Activated CD4-positive, alpha-beta T cell treated with anti-CD3 and anti-CD28 coated beads for 36 hours (primary cell): ENCODE results near the gene ADAMTS10. TPM values are rescaled to one million over a fixed set of nuclear protein-coding genes. Genes with fewer than 3 reads are reported as not detected.
A peak's percentile ranks its signal among the peaks of the same experiment; 100 is the strongest.
"Not testable (repeated sequence)": the region's sequence is repeated elsewhere in the genome, so short reads cannot be mapped to it uniquely, and the experiment has no call there.

Source experiments
- ATAC-seq: fragments of 200-7000 bp; cut with Tn5 transposase; one replicate; pipeline ENCODE4 v1.10.0; 2021; ENCODE audit warnings: mild to moderate bottlenecking, moderate library complexity
- CTCF ChIA-PET: fragments of 350-600 bp; sonication (Branson Sonifier 250); formaldehyde crosslinking; loops from one replicate; lab custom pipeline; 2021; ENCODE audit warnings: antibody characterized with exemption; lab: Charles Lee
- POLR2A ChIA-PET: fragments of 350-600 bp; sonication (Branson Sonifier 250); formaldehyde crosslinking; loops from one replicate; lab custom pipeline; 2021; ENCODE audit warnings: antibody characterized with exemption, inconsistent platforms; lab: Charles Lee
- DNase-seq: peaks from one replicate; pipeline ENCODE4 v3.0.0-alpha.2; 2020
- H3K27ac Mint-ChIP-seq: one replicate; pipeline ENCODE4 v1.8.0; 2021; ENCODE audit warnings: mixed read lengths
- H3K27me3 Mint-ChIP-seq: one replicate; pipeline ENCODE4 v1.8.0; 2021; ENCODE audit warnings: mixed read lengths
- H3K36me3 Mint-ChIP-seq: one replicate; pipeline ENCODE4 v1.8.0; 2021; ENCODE audit warnings: low read depth, mixed read lengths
- H3K4me1 Mint-ChIP-seq: one replicate; pipeline ENCODE4 v1.8.0; 2021; ENCODE audit warnings: mixed read lengths
- H3K4me3 Mint-ChIP-seq: one replicate; pipeline ENCODE4 v1.8.0; 2021; ENCODE audit warnings: mild to moderate bottlenecking, moderate library complexity, mixed read lengths
- H3K9me3 Mint-ChIP-seq: one replicate; pipeline ENCODE4 v1.8.0; 2021; ENCODE audit warnings: low read depth, mixed read lengths
- intact Hi-C, 2 experiments: fragments of 100-400 bp; cut with DNase I in 1 of 2; cut with micrococcal nuclease in 1 of 2; formaldehyde crosslinking; loops; one replicate each; pipeline versions ENCODE4 v1.14.2 to v1.15.1; 2022 to 2024; cut with DNase I, micrococcal nuclease
- total RNA-seq, 2 experiments: library from RNA; stranded (reverse); gene quantifications; one replicate each; pipeline ENCODE4 v1.2.3, GENCODE V29; 2021

Gene ADAMTS10
- total RNA-seq, 2 experiments from 2014 or later = 4.5 to 5.0 TPM

- CTCF ChIA-PET = interaction anchor here (0.5 to 6.7 kb wide), 12 partner anchors 7 to 253 kb away, joined by 3 to 41 read pairs (median 3); no protein-coding TSS in a partner anchor
- POLR2A ChIA-PET = no interaction called here
- Mint-ChIP-seq H3K27me3 (peaks cover 2% of the 10 kb centered on the region), H3K36me3 (no peaks in the 10 kb centered on the region), H3K27ac (peak overlapping the region; percentile 86), H3K4me1 (peaks cover 63% of the 10 kb centered on the region), H3K9me3 (no peaks in the 10 kb centered on the region), H3K4me3 (peak overlapping the region; percentile 77)
- peak; percentile 38 for DNase-seq
- intact Hi-C loops = loop anchor here in 1 of 2 experiments (5.0 kb wide), 2 partner anchors 59 to 164 kb away; partner anchors contain the start of gene MARCHF2
- ATAC-seq = peak; percentile 17
Observed at GRCh38 chr19:8576273-8576993, 34.1 kb downstream of the ADAMTS10 start.

- intact Hi-C loops = loop anchor here in 1 of 2 experiments (5.0 kb wide), 2 partner anchors 58 to 163 kb away; partner anchors contain the start of gene MARCHF2
Observed at GRCh38 chr19:8575467-8575997, 35.0 kb downstream of the ADAMTS10 start.

GRCh38 chr19:8574619-8574922 lies 35.9 kb downstream of the ADAMTS10 start:
- H3K27ac Mint-ChIP-seq = not testable (repeated sequence)
- H3K4me1 Mint-ChIP-seq = peaks cover 79% of the 10 kb centered on the region

More at GRCh38 chr19:8575467-8575997, 35.0 kb downstream of the ADAMTS10 start:
- peak overlapping the region; percentile 86 for H3K27ac Mint-ChIP-seq
- H3K4me1 Mint-ChIP-seq = peaks cover 72% of the 10 kb centered on the region
- H3K27me3 Mint-ChIP-seq = peaks cover 2% of the 10 kb centered on the region
- DNase-seq (peak; percentile 64), ATAC-seq (peak; percentile 55)
- ChIA-PET CTCF (interaction anchor here (0.7 to 1.5 kb wide), 5 partner anchors 12 to 223 kb away, joined by 3 to 6 read pairs (median 5); no protein-coding TSS in a partner anchor), POLR2A (no interaction called here)
- H3K36me3 Mint-ChIP-seq = no peaks in the 10 kb centered on the region
- no peaks in the 10 kb centered on the region for H3K9me3 Mint-ChIP-seq
- peak overlapping the region; percentile 77 for H3K4me3 Mint-ChIP-seq

GRCh38 chr19:8573316-8573715 lies 37.2 kb downstream of the ADAMTS10 start:
- Mint-ChIP-seq H3K27me3 (no peaks in the 10 kb centered on the region), H3K4me1 (peaks cover 80% of the 10 kb centered on the region), H3K4me3 (peak overlapping the region; percentile 11), H3K9me3 (no peaks in the 10 kb centered on the region), H3K36me3 (no peaks in the 10 kb centered on the region), H3K27ac (peak overlapping the region; percentile 65)
- DNase-seq (peak; percentile 33), ATAC-seq (peak; percentile 6)
- ChIA-PET CTCF (interaction anchor here (0.7 kb wide), 1 partner anchor 106 kb away, joined by 3 read pairs; no protein-coding TSS in a partner anchor), POLR2A (no interaction called here)
- intact Hi-C loops = no loop called here

More at GRCh38 chr19:8574619-8574922, 35.9 kb downstream of the ADAMTS10 start:
- peak overlapping the region; percentile 33 for H3K4me3 Mint-ChIP-seq
- H3K36me3 Mint-ChIP-seq, intact Hi-C loops, POLR2A ChIA-PET, H3K9me3 Mint-ChIP-seq, H3K27me3 Mint-ChIP-seq, DNase-seq, ATAC-seq: not testable (repeated sequence)
- CTCF ChIA-PET = interaction anchor here (1.4 kb wide), 1 partner anchor 68 kb away, joined by 3 read pairs; no protein-coding TSS in a partner anchor

- no peaks in the 10 kb centered on the region for H3K36me3 Mint-ChIP-seq
- ChIA-PET CTCF (interaction anchor here (0.6 to 3.3 kb wide), 5 partner anchors 7 to 1418 kb away, joined by 3 to 34 read pairs (median 3); partner anchors contain the start of gene MYO1F), POLR2A (interaction anchor here (0.6 to 1.1 kb wide), 4 partner anchors 12 to 244 kb away, joined by 3 to 5 read pairs (median 3); partner anchors contain the start of gene ZNF414)
- no peaks in the 10 kb centered on the region for H3K27me3 Mint-ChIP-seq
- peak; percentile 62 for DNase-seq
- H3K9me3 Mint-ChIP-seq = no peaks in the 10 kb centered on the region
- intact Hi-C loops = no loop called here
- peak overlapping the region; percentile 10 for H3K4me3 Mint-ChIP-seq
- H3K4me1 Mint-ChIP-seq = peaks cover 68% of the 10 kb centered on the region
- peak overlapping the region; percentile 75 for H3K27ac Mint-ChIP-seq
- ATAC-seq = peak; percentile 38
Observed at GRCh38 chr19:8571006-8571411, 39.5 kb downstream of the ADAMTS10 start.

GRCh38 chr19:8569066-8569771 lies 41.3 kb downstream of the ADAMTS10 start:
- ChIA-PET CTCF (interaction anchor here (0.7 to 3.3 kb wide), 5 partner anchors 9 to 599 kb away, joined by 3 to 34 read pairs (median 4); partner anchors contain the start of gene MYO1F), POLR2A (interaction anchor here (0.7 kb wide), 1 partner anchor 139 kb away, joined by 3 read pairs; no protein-coding TSS in a partner anchor)
- DNase-seq = peak; percentile 79
- Mint-ChIP-seq H3K9me3 (no peaks in the 10 kb centered on the region), H3K27me3 (no peaks in the 10 kb centered on the region), H3K4me3 (peak overlapping the region; percentile 27), H3K27ac (peak overlapping the region; percentile 88), H3K4me1 (peaks cover 60% of the 10 kb centered on the region), H3K36me3 (no peaks in the 10 kb centered on the region)
- ATAC-seq = peak; percentile 79
- intact Hi-C loops = loop anchor here in 1 of 2 experiments (1.0 kb wide), 1 partner anchor 54 kb away; no protein-coding TSS in a partner anchor

- Mint-ChIP-seq H3K27ac (no peak overlapping the region), H3K27me3 (no peaks in the 10 kb centered on the region), H3K9me3 (no peaks in the 10 kb centered on the region), H3K4me3 (no peak overlapping the region), H3K36me3 (no peaks in the 10 kb centered on the region), H3K4me1 (peaks cover 48% of the 10 kb centered on the region)
- ChIA-PET CTCF (interaction anchor here (0.6 to 1.6 kb wide), 3 partner anchors 10 to 14 kb away, joined by 3 to 4 read pairs (median 3); no protein-coding TSS in a partner anchor), POLR2A (no interaction called here)
- ATAC-seq = no peak
- DNase-seq = no peak
- intact Hi-C loops = no loop called here
Observed at GRCh38 chr19:8567522-8568172, 42.9 kb downstream of the ADAMTS10 start.

GRCh38 chr19:8566855-8567254 lies 43.7 kb downstream of the ADAMTS10 start:
- Mint-ChIP-seq H3K27me3 (no peaks in the 10 kb centered on the region), H3K9me3 (no peaks in the 10 kb centered on the region), H3K4me1 (peaks cover 42% of the 10 kb centered on the region), H3K36me3 (no peaks in the 10 kb centered on the region), H3K27ac (no peak overlapping the region), H3K4me3 (no peak overlapping the region)
- DNase-seq (no peak), ATAC-seq (no peak)
- CTCF ChIA-PET = interaction anchor here (0.7 to 1.6 kb wide), 2 partner anchors 11 to 13 kb away, joined by 3 to 4 read pairs; no protein-coding TSS in a partner anchor
- intact Hi-C loops = no loop called here
- POLR2A ChIA-PET = no interaction called here

- peaks cover 27% of the 10 kb centered on the region for H3K4me1 Mint-ChIP-seq
- H3K9me3 Mint-ChIP-seq, H3K4me3 Mint-ChIP-seq, POLR2A ChIA-PET, H3K27ac Mint-ChIP-seq, intact Hi-C loops, H3K27me3 Mint-ChIP-seq, H3K36me3 Mint-ChIP-seq, DNase-seq, ATAC-seq: not testable (repeated sequence)
- CTCF ChIA-PET = interaction anchor here (0.6 to 1.3 kb wide), 2 partner anchors 13 to 16 kb away, joined by 3 to 9 read pairs; partner anchors contain the start of gene MYO1F
Observed at GRCh38 chr19:8564866-8565265, 45.6 kb downstream of the ADAMTS10 start.

GRCh38 chr19:8561075-8561764 lies 49.3 kb downstream of the ADAMTS10 start:
- H3K27me3 Mint-ChIP-seq = no peaks in the 10 kb centered on the region
- CTCF ChIA-PET = no interaction called here
- POLR2A ChIA-PET = no interaction called here
- no peak for ATAC-seq
- H3K4me1 Mint-ChIP-seq = peaks cover 23% of the 10 kb centered on the region
- no peak for DNase-seq
- peak overlapping the region; percentile 31 for H3K27ac Mint-ChIP-seq
- H3K4me3 Mint-ChIP-seq = no peak overlapping the region
- no peaks in the 10 kb centered on the region for H3K9me3 Mint-ChIP-seq
- H3K36me3 Mint-ChIP-seq = no peaks in the 10 kb centered on the region
- intact Hi-C loops = no loop called here
